GM21390 (cell line): Measurements from ENCODE around the gene SNAI1.
"Not testable (repeated sequence)": the region's sequence is repeated elsewhere in the genome, so short reads cannot be mapped to it uniquely, and the experiment has no call there.

Experiments used
- ATAC-seq: cut with Tn5 transposase; IDR thresholded peaks from one replicate; pipeline ENCODE4 v1.9.1; 2021; ENCODE audit not compliant: unreplicated experiment

Gene SNAI1

GRCh38 chr20:49982346-49983122, at the start of gene SNAI1:
SNAI1 (plus strand) TSS chr20:49982980; CDS start chr20:49983060, 80 bp downstream.
- peak; percentile 76 for ATAC-seq

GRCh38 chr20:49935746-49936152, 47.0 kb upstream of the SNAI1 start:
- ATAC-seq: no peak

- peak; percentile 72 for ATAC-seq
Observed at GRCh38 chr20:49936153-49937026, 46.4 kb upstream of the SNAI1 start, which contains the start of gene RNF114. RNF114 (plus strand) TSS chr20:49936397; CDS start chr20:49936413, 16 bp downstream.

- ATAC-seq: peak; percentile 2
Observed at GRCh38 chr20:49937027-49937929, 45.5 kb upstream of the SNAI1 start.

GRCh38 chr20:49938173-49939163, 44.3 kb upstream of the SNAI1 start:
- no peak for ATAC-seq

- ATAC-seq: no peak
Observed at GRCh38 chr20:49941456-49941855, 41.3 kb upstream of the SNAI1 start.

GRCh38 chr20:49942303-49942702, 40.5 kb upstream of the SNAI1 start:
- ATAC-seq: no peak

- ATAC-seq: no peak
Observed at GRCh38 chr20:49942942-49943341, 39.8 kb upstream of the SNAI1 start.

GRCh38 chr20:49945306-49945700, 37.5 kb upstream of the SNAI1 start:
- ATAC-seq: no peak

- no peak for ATAC-seq
Observed at GRCh38 chr20:49945701-49946477, 36.9 kb upstream of the SNAI1 start.

- ATAC-seq: no peak
Observed at GRCh38 chr20:49948178-49948577, 34.6 kb upstream of the SNAI1 start.

- no peak for ATAC-seq
Observed at GRCh38 chr20:49948809-49949507, 33.8 kb upstream of the SNAI1 start.

- no peak for ATAC-seq
Observed at GRCh38 chr20:49951151-49951550, 31.6 kb upstream of the SNAI1 start.

- no peak for ATAC-seq
Observed at GRCh38 chr20:49955167-49955566, 27.6 kb upstream of the SNAI1 start.

GRCh38 chr20:49955830-49956396, 26.9 kb upstream of the SNAI1 start:
- not testable (repeated sequence) for ATAC-seq

- no peak for ATAC-seq
Observed at GRCh38 chr20:49956689-49957088, 26.1 kb upstream of the SNAI1 start.

- not testable (repeated sequence) for ATAC-seq
Observed at GRCh38 chr20:49957089-49957938, 25.5 kb upstream of the SNAI1 start.
